ENCODE data around the gene ARTN.
A peak's percentile ranks its signal among the peaks of the same experiment; 100 is the strongest.

ARTN gene

DNA sequence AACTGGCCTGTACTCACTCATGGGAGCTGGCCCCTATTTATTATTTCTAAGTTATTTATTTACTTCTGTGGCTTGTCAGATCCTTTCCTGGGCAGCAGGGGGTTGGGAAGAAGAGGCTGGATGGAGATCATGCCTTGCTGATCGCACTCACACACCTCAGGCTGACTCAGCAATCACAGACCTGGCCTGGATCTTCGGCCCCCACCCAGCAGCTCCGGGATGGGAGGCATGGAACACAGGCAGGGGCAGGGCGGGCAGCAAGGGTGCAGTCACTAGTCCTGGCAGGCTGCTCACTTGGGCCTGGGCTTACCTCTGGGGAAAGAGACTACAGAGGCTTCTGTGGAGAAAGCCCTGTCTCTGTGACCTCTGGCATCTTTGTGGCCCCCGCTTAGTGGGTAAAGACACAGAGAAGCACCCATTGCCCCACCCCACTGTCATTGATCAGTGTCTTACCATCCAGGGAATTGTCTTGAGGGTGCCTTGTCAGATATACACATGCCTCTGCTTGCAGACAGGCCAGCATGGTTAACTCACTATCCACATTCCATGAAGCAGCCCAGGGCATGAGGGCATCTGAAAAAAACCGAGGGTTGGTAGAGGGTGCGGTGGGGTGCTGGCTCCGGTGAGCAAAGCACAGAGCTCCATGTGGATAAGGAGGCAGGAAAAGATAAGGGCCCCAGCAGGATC is 3.7 kb downstream of the ARTN start:
- TF ChIP-seq, protein P1, sequence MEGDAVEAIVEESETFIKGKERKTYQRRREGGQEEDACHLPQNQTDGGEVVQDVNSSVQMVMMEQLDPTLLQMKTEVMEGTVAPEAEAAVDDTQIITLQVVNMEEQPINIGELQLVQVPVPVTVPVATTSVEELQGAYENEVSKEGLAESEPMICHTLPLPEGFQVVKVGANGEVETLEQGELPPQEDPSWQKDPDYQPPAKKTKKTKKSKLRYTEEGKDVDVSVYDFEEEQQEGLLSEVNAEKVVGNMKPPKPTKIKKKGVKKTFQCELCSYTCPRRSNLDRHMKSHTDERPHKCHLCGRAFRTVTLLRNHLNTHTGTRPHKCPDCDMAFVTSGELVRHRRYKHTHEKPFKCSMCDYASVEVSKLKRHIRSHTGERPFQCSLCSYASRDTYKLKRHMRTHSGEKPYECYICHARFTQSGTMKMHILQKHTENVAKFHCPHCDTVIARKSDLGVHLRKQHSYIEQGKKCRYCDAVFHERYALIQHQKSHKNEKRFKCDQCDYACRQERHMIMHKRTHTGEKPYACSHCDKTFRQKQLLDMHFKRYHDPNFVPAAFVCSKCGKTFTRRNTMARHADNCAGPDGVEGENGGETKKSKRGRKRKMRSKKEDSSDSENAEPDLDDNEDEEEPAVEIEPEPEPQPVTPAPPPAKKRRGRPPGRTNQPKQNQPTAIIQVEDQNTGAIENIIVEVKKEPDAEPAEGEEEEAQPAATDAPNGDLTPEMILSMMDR (IDR thresholded peaks at IDR 0.05; ENCODE audit: low read depth, low read length, missing control alignments) = no peak
- no peak overlapping the region for H3K4me3 ChIP-seq (replicated peaks; ENCODE audit: low read depth, low read length)
- DNase-seq (ENCODE audit: extremely low read depth, low read depth) = no peak

- TF ChIP-seq, protein P1 (IDR thresholded peaks at IDR 0.05; ENCODE audit: low read depth, low read length, missing control alignments) = no peak
- no peak for DNase-seq (ENCODE audit: extremely low read depth, low read depth)
- no peak overlapping the region for H3K4me3 ChIP-seq (replicated peaks; ENCODE audit: low read depth, low read length)
These were observed 4.8 kb downstream of the ARTN start for GRCh38 chr1:43938383-43938782.

- TF ChIP-seq, protein P1 (IDR thresholded peaks at IDR 0.05; ENCODE audit: low read depth, low read length, missing control alignments) = no peak
- no peak overlapping the region for H3K4me3 ChIP-seq (replicated peaks; ENCODE audit: low read depth, low read length)
- no peak for DNase-seq (ENCODE audit: extremely low read depth, low read depth)
These were observed 5.4 kb downstream of the ARTN start for GRCh38 chr1:43938892-43939587.

DNA sequence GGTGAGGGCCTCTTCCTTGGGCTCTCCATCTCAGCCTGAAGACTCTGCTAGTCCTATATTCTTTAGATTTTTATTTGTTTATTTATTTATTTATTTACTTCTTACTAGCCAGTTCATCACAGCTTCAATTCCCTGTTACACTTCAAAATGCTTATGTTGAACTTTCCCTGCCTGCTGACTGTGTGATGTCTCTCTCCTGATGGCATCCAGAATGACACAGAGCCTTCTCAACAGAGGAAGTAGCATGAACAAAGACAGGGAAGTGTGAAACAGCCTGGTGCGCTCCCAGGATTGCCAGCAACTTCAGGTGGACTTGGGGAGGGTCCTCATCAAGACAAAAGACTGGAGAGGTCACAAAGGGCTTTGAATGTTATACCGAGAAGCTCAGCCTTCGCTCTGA is 8.8 kb downstream of the ARTN start:
- TF ChIP-seq, protein P1 (IDR thresholded peaks at IDR 0.05; ENCODE audit: low read depth, low read length, missing control alignments) = no peak
- H3K4me3 ChIP-seq (replicated peaks; ENCODE audit: low read depth, low read length) = no peak overlapping the region
- DNase-seq (ENCODE audit: extremely low read depth, low read depth) = no peak

- DNase-seq (ENCODE audit: extremely low read depth, low read depth) = no peak
- H3K4me3 ChIP-seq (replicated peaks; ENCODE audit: low read depth, low read length) = no peak overlapping the region
- TF ChIP-seq, protein P1 (IDR thresholded peaks at IDR 0.05; ENCODE audit: low read depth, low read length, missing control alignments) = no peak
These were observed 11.3 kb downstream of the ARTN start for GRCh38 chr1:43944860-43945259.

- no peak for DNase-seq (ENCODE audit: extremely low read depth, low read depth)
- H3K4me3 ChIP-seq (replicated peaks; ENCODE audit: low read depth, low read length) = peak overlapping the region; percentile 86
These were observed 12.2 kb downstream of the ARTN start for GRCh38 chr1:43945674-43946235.

More at GRCh38 chr1:43945674-43946235, 12.2 kb downstream of the ARTN start:
- TF ChIP-seq, protein P1 (IDR thresholded peaks at IDR 0.05; ENCODE audit: low read depth, low read length, missing control alignments) = no peak
